ENCODE data around the gene MPV17.
A peak's percentile ranks its signal among the peaks of the same experiment; 100 is the strongest.
"Not testable (repeated sequence)": the region's sequence is repeated elsewhere in the genome, so short reads cannot be mapped to it uniquely, and the experiment has no call there.

The MPV17 gene

GRCh38 chr2:27353762-27354596 lies 31.1 kb upstream of the MPV17 start:
- Histone ChIP-seq H3K4me1 (ENCODE audit: control insufficient read depth, insufficient read depth, low read length, poor library complexity, severe bottlenecking) (peaks cover 13% of the 10 kb centered on the region), H3K36me3 (ENCODE audit: control insufficient read depth, insufficient read depth, low read length) (peaks cover 32% of the 10 kb centered on the region), H3K4me3 (ENCODE audit: extremely low read depth, insufficient read depth, low read length, poor library complexity, severe bottlenecking) (no peak overlapping the region), H3K27ac (ENCODE audit: low read depth, low read length, severe bottlenecking) (no peak overlapping the region), H3K9me3 (ENCODE audit: control insufficient read depth, low read length) (peaks cover 11% of the 10 kb centered on the region)
- WGBS, 2 experiments (ENCODE audit: insufficient coverage in 2 of 2), result 88 to 89% methylated on average over 5 to 6 of the region's 7 CpGs

DNA sequence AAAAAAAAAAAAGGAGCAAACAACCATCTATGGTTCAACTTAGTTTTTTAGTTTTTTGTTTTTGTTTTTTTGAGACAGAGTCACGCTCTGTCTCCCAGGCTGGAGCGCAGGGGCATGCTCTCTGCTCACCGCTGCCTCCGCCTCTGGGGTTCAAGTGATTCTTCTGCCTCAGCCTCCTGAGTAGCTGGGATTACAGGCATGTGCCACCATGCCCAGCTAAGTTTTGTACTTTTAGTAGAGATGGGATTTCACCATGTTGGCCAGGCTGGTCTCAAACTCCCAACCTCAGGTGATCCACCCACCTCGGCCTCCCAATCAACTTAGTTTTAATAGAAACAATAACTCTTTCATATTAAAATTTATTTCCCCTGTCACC lies 30.5 kb upstream of the MPV17 start:
- Histone ChIP-seq H3K4me1 (ENCODE audit: control insufficient read depth, insufficient read depth, low read length, poor library complexity, severe bottlenecking) (peaks cover 13% of the 10 kb centered on the region), H3K36me3 (ENCODE audit: control insufficient read depth, insufficient read depth, low read length) (peaks cover 31% of the 10 kb centered on the region)
- not testable (repeated sequence) for H3K9me3 ChIP-seq (ENCODE audit: control insufficient read depth, low read length); H3K27ac ChIP-seq (ENCODE audit: low read depth, low read length, severe bottlenecking); H3K4me3 ChIP-seq (ENCODE audit: extremely low read depth, insufficient read depth, low read length, poor library complexity, severe bottlenecking)
- WGBS, 2 experiments (ENCODE audit: insufficient coverage in 2 of 2), result 91 to 98% methylated on average over 4 of the region's 5 CpGs

DNA sequence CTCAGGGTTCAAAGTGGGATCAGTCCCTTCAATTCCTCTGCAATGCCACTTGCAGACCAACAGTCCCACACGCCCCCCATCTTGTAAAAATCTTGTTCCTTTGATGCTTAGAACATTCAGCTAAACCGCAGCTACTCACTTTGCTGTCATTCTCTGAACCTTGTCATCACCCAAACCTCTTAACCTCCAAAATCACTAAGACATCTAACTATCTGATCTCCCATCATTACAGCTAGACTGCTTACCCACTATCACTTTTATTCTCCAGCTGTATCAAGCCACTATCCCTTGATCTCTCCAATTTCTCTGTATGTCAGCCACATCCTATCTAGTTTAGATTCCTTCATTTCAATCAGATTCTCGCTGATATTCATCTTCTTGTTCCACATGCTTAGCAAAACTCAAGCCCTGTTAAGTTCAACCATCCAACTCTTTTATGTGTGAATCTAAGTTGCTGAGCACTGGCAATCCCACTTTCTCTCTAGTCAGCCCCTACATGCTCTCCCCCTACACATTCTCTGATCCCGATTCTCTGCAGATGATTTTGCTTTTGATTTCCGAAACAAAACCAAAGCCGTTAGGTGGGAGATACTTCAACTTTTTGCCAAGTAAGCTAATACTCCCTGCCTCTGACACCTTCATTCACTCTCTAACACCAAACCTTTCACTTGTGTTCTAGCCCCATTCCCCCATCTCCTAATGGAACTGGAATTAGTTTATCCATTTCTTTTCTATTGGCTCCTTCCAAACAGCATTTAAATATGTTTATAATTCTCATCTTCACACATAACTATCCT lies 29.1 kb upstream of the MPV17 start:
- no peak overlapping the region for H3K27ac ChIP-seq (ENCODE audit: low read depth, low read length, severe bottlenecking)
- no peak overlapping the region for H3K4me3 ChIP-seq (ENCODE audit: extremely low read depth, insufficient read depth, low read length, poor library complexity, severe bottlenecking)
- H3K9me3 ChIP-seq (ENCODE audit: control insufficient read depth, low read length), result no peaks in the 10 kb centered on the region
- peaks cover 13% of the 10 kb centered on the region for H3K4me1 ChIP-seq (ENCODE audit: control insufficient read depth, insufficient read depth, low read length, poor library complexity, severe bottlenecking)
- H3K36me3 ChIP-seq (ENCODE audit: control insufficient read depth, insufficient read depth, low read length), result peaks cover 41% of the 10 kb centered on the region
- WGBS, 2 experiments (ENCODE audit: insufficient coverage in 2 of 2), result 95% methylated on average over 4 to 6 of the region's 6 CpGs

DNA sequence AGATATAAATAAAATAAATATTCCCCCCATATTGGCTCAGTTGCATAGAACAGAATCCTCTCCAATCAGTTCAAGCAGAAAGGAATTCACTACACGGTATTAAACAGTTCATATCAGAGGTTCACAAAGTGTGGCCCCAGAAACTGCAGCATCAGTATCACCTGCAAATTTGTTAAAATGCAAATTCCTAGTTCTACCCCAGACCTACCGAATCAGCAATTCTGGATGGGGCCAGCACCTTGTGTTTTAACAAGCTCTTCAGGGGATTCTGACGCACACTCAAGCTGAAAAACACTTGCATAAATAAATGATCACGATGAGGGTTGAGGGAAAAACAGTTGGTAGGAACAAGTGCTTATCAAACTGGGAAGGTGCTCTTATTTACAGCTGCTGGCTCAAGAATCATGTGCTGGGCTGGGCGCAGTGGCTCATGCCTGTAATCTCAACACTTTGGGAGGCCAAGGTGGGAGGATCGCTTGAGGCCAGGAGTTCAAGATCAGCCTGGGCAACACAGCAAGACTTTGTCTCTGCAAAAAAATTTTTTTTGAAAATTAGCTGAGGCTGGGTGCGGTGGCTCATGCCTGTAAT lies 27.3 kb upstream of the MPV17 start:
- no peak overlapping the region for H3K4me3 ChIP-seq (ENCODE audit: extremely low read depth, insufficient read depth, low read length, poor library complexity, severe bottlenecking)
- WGBS, 2 experiments (ENCODE audit: insufficient coverage in 2 of 2), result 89 to 95% methylated on average over 6 to 7 of the region's 7 CpGs

DNA sequence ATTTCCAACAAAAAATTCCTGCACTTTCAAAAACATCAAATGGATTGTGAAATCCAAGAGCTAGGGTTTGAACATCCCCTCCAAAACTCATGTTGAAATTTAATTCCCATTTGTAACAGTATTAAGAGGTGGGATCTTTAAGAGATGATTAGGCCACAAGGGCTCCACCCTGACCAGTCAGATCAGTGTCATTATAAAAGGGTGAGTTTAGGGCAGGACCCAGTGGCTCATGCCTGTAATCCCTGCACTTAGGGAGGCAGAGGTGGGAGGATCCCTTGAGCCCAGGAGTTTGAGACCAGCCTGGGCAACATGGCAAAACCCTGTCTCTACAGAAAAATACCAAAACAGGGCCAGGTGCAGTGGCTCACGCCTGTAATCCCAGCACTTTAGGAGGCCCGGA lies 24.7 kb upstream of the MPV17 start:
- Histone ChIP-seq H3K4me1 (ENCODE audit: control insufficient read depth, insufficient read depth, low read length, poor library complexity, severe bottlenecking) (peaks cover 2% of the 10 kb centered on the region), H3K36me3 (ENCODE audit: control insufficient read depth, insufficient read depth, low read length) (peaks cover 50% of the 10 kb centered on the region), H3K4me3 (ENCODE audit: extremely low read depth, insufficient read depth, low read length, poor library complexity, severe bottlenecking) (no peak overlapping the region), H3K9me3 (ENCODE audit: control insufficient read depth, low read length) (no peaks in the 10 kb centered on the region), H3K27ac (ENCODE audit: low read depth, low read length, severe bottlenecking) (no peak overlapping the region)
- 92 to 96% methylated on average over 2 of the region's 2 CpGs for WGBS, 2 experiments (ENCODE audit: insufficient coverage in 2 of 2)

More for the DNA sequence above, 27.3 kb upstream of the MPV17 start:
- Histone ChIP-seq H3K9me3 (ENCODE audit: control insufficient read depth, low read length) (no peaks in the 10 kb centered on the region), H3K4me1 (ENCODE audit: control insufficient read depth, insufficient read depth, low read length, poor library complexity, severe bottlenecking) (peaks cover 13% of the 10 kb centered on the region), H3K36me3 (ENCODE audit: control insufficient read depth, insufficient read depth, low read length) (peaks cover 47% of the 10 kb centered on the region), H3K27ac (ENCODE audit: low read depth, low read length, severe bottlenecking) (no peak overlapping the region)

- WGBS, 2 experiments (ENCODE audit: insufficient coverage in 2 of 2), result 97 to 100% methylated on average over 7 of the region's 7 CpGs
- Histone ChIP-seq H3K36me3 (ENCODE audit: control insufficient read depth, insufficient read depth, low read length) (peaks cover 95% of the 10 kb centered on the region), H3K4me1 (ENCODE audit: control insufficient read depth, insufficient read depth, low read length, poor library complexity, severe bottlenecking) (no peaks in the 10 kb centered on the region)
These were observed 13.3 kb upstream of the MPV17 start for GRCh38 chr2:27336173-27336572.

DNA sequence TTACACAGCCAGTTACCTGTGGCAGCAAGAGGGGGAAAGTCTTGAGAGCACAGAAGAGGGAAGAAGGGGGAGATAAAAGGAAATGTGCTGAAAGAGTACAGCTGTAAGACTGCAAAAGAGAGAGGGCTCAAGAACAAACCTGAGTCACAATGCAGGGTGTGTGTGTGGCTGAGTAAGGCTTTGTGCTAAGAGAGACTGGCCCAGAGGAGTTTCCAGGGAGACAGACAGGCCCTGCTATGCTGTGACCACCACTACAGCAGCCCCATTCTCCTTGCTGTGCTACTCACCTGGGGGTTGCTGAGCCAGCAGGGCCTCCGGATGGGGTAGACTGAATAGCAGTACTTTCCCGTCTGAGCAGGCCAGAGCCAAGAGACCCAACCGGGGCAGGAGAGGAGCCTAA lies 12.4 kb upstream of the MPV17 start:
- Histone ChIP-seq H3K36me3 (ENCODE audit: control insufficient read depth, insufficient read depth, low read length) (peaks cover 95% of the 10 kb centered on the region), H3K4me3 (ENCODE audit: extremely low read depth, insufficient read depth, low read length, poor library complexity, severe bottlenecking) (no peak overlapping the region), H3K9me3 (ENCODE audit: control insufficient read depth, low read length) (no peaks in the 10 kb centered on the region), H3K4me1 (ENCODE audit: control insufficient read depth, insufficient read depth, low read length, poor library complexity, severe bottlenecking) (no peaks in the 10 kb centered on the region), H3K27ac (ENCODE audit: low read depth, low read length, severe bottlenecking) (no peak overlapping the region)
- 100% methylated on average over 1 to 2 of the region's 3 CpGs for WGBS, 2 experiments (ENCODE audit: insufficient coverage in 2 of 2)

More at GRCh38 chr2:27336173-27336572, 13.3 kb upstream of the MPV17 start:
- no peak overlapping the region for H3K4me3 ChIP-seq (ENCODE audit: extremely low read depth, insufficient read depth, low read length, poor library complexity, severe bottlenecking)
- H3K9me3 ChIP-seq (ENCODE audit: control insufficient read depth, low read length), result no peaks in the 10 kb centered on the region
- H3K27ac ChIP-seq (ENCODE audit: low read depth, low read length, severe bottlenecking), result no peak overlapping the region

- no peaks in the 10 kb centered on the region for H3K9me3 ChIP-seq (ENCODE audit: control insufficient read depth, low read length)
- no peak overlapping the region for H3K4me3 ChIP-seq (ENCODE audit: extremely low read depth, insufficient read depth, low read length, poor library complexity, severe bottlenecking)
- H3K36me3 ChIP-seq (ENCODE audit: control insufficient read depth, insufficient read depth, low read length), result peaks cover 33% of the 10 kb centered on the region
- H3K4me1 ChIP-seq (ENCODE audit: control insufficient read depth, insufficient read depth, low read length, poor library complexity, severe bottlenecking), result peaks cover 17% of the 10 kb centered on the region
- no peak overlapping the region for H3K27ac ChIP-seq (ENCODE audit: low read depth, low read length, severe bottlenecking)
- WGBS, 2 experiments (ENCODE audit: insufficient coverage in 2 of 2), result 100% methylated on average over 1 to 3 of the region's 5 CpGs
These were observed 1.8 kb upstream of the MPV17 start for GRCh38 chr2:27324720-27325119.

DNA sequence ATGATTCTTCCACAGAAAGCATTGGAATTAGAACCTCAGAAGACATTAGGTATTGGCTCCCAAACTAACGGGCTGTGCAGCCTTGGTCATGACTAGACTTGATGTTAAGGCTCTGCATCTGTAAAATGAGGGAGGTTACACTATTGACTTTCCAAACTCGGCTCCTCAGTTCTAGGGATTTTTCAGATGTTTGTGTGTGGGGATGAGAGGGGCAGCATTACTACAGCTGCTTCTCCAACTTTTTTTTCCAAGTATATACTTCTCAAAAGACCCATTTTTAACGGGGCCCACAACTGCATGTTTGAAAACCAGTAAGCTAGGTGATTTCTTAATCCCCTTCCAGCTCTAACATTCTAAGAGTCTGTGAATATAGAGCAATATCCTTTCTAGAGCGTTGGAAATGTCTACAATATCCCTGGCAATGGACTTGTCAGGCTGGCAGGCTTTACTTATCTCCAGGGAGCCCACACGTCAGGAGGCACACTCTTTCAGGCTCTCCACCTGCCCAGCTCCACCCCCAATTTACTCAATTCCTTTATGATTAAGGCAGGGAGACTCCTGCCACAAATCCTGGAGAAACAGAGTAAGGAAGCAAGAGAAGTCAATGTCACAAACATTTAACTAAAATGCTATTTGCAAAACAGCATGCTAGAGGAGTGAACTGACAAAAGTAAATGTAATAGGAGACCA lies 844 bp upstream of the MPV17 start:
- WGBS, 2 experiments (ENCODE audit: insufficient coverage in 2 of 2), result 35 to 38% methylated on average over 2 to 3 of the region's 5 CpGs
- peak overlapping the region; percentile 97 for H3K27ac ChIP-seq (ENCODE audit: low read depth, low read length, severe bottlenecking)

DNA sequence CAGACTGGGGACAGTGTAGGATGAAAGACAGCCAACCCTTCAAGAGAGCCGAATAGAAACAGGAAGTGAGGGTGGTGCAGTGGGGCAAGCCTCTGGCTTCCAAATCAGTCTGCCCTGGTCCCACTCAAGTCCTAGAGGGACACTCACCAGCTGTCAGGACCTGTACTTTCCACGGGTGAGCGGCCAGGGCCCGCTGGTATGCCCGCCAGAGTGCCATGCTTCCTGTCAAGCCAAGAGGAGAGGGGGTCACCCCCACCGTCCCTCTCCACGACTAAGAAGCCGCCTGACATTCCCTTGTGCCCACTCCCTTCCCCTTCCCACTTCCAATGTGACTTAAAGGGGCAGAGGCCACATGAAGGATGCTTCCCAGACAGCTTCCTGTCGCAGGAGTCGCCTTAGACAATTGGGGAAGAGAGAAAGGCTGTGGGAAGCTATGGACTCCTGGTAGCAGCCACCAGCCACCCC lies 564 bp downstream of the MPV17 start:
- Histone ChIP-seq H3K36me3 (ENCODE audit: control insufficient read depth, insufficient read depth, low read length) (peaks cover 13% of the 10 kb centered on the region), H3K4me1 (ENCODE audit: control insufficient read depth, insufficient read depth, low read length, poor library complexity, severe bottlenecking) (peaks cover 17% of the 10 kb centered on the region), H3K9me3 (ENCODE audit: control insufficient read depth, low read length) (no peaks in the 10 kb centered on the region), H3K27ac (ENCODE audit: low read depth, low read length, severe bottlenecking) (peak overlapping the region; percentile 97), H3K4me3 (ENCODE audit: extremely low read depth, insufficient read depth, low read length, poor library complexity, severe bottlenecking) (peak overlapping the region; percentile 89)
- 5 to 12% methylated on average over 5 to 7 of the region's 10 CpGs for whole genome bisulfite sequencing, 2 experiments (ENCODE audit: insufficient coverage in 2 of 2)

More for the DNA sequence above, 844 bp upstream of the MPV17 start:
- H3K36me3 ChIP-seq (ENCODE audit: control insufficient read depth, insufficient read depth, low read length), result peaks cover 24% of the 10 kb centered on the region
- peaks cover 17% of the 10 kb centered on the region for H3K4me1 ChIP-seq (ENCODE audit: control insufficient read depth, insufficient read depth, low read length, poor library complexity, severe bottlenecking)
- H3K9me3 ChIP-seq (ENCODE audit: control insufficient read depth, low read length), result no peaks in the 10 kb centered on the region
- peak overlapping the region; percentile 89 for H3K4me3 ChIP-seq (ENCODE audit: extremely low read depth, insufficient read depth, low read length, poor library complexity, severe bottlenecking)
